ENCODE data around the gene CALM1.
A peak's percentile ranks its signal among the peaks of the same experiment; 100 is the strongest.

Gene CALM1

GRCh38 chr14:90396341-90397339 is at the start of gene CALM1:
Gene CALM1, plus strand, starts transcription at chr14:90397029. Its CDS starts 202 bp downstream, at chr14:90397231.
- DNase-seq: peak; percentile 96

- DNase-seq: no peak
Observed at GRCh38 chr14:90348270-90348669, 48.6 kb upstream of the CALM1 start.

GRCh38 chr14:90349739-90350138 is 47.1 kb upstream of the CALM1 start:
- DNase-seq: peak; percentile 39

GRCh38 chr14:90354551-90355298 is 42.1 kb upstream of the CALM1 start:
- DNase-seq: no peak

GRCh38 chr14:90355540-90356518 is 41.0 kb upstream of the CALM1 start:
- no peak for DNase-seq

- no peak for DNase-seq
Observed at GRCh38 chr14:90356925-90357324, 39.9 kb upstream of the CALM1 start.

GRCh38 chr14:90358359-90358758 is 38.5 kb upstream of the CALM1 start:
- no peak for DNase-seq

- DNase-seq: no peak
Observed at GRCh38 chr14:90361865-90362557, 34.8 kb upstream of the CALM1 start.

- DNase-seq: no peak
Observed at GRCh38 chr14:90362558-90362896, 34.3 kb upstream of the CALM1 start.

- no peak for DNase-seq
Observed at GRCh38 chr14:90368946-90369721, 27.7 kb upstream of the CALM1 start.

- no peak for DNase-seq
Observed at GRCh38 chr14:90373887-90374286, 22.9 kb upstream of the CALM1 start.

GRCh38 chr14:90374813-90375212 is 22.0 kb upstream of the CALM1 start:
- no peak for DNase-seq

- no peak for DNase-seq
Observed at GRCh38 chr14:90375934-90376333, 20.9 kb upstream of the CALM1 start.

GRCh38 chr14:90378249-90378648 is 18.6 kb upstream of the CALM1 start:
- no peak for DNase-seq

- no peak for DNase-seq
Observed at GRCh38 chr14:90379106-90379505, 17.7 kb upstream of the CALM1 start.

- DNase-seq: no peak
Observed at GRCh38 chr14:90381011-90381786, 15.6 kb upstream of the CALM1 start.

- peak; percentile 24 for DNase-seq
Observed at GRCh38 chr14:90381999-90382451, 14.8 kb upstream of the CALM1 start.

- peak; percentile 66 for DNase-seq
Observed at GRCh38 chr14:90382491-90383125, 14.2 kb upstream of the CALM1 start.

GRCh38 chr14:90383126-90383730 is 13.6 kb upstream of the CALM1 start:
- DNase-seq: peak; percentile 99

Measured in activated CD4-positive, alpha-beta T cell treated with anti-CD3 and anti-CD28 coated beads, Interleukin-2, Interleukin-6, amounts not matched to agents 100 ng/mL and 50 ng/mL, durations not matched to agents 16 hours and 8 hours (primary cell).